PC-9 (cell line): ENCODE measurements around the gene GON4L.

ENCODE experiments used
- EZH2 ChIP-seq: fragments of 200-600 bp; sonication (generic); IDR thresholded peaks from 2 replicates; pipeline ENCODE4 v1.8.0; 2017; ENCODE audit warnings: antibody characterized with exemption, low read depth
- TF ChIP-seq, protein P1 (sequence below): fragments of 200-600 bp; sonication (generic); conservative IDR thresholded peaks from 2 replicates; pipeline ENCODE4 v1.6.1; 2017; ENCODE audit warnings: mixed run types, antibody characterized with exemption, mild to moderate bottlenecking, moderate library complexity

DNA sequence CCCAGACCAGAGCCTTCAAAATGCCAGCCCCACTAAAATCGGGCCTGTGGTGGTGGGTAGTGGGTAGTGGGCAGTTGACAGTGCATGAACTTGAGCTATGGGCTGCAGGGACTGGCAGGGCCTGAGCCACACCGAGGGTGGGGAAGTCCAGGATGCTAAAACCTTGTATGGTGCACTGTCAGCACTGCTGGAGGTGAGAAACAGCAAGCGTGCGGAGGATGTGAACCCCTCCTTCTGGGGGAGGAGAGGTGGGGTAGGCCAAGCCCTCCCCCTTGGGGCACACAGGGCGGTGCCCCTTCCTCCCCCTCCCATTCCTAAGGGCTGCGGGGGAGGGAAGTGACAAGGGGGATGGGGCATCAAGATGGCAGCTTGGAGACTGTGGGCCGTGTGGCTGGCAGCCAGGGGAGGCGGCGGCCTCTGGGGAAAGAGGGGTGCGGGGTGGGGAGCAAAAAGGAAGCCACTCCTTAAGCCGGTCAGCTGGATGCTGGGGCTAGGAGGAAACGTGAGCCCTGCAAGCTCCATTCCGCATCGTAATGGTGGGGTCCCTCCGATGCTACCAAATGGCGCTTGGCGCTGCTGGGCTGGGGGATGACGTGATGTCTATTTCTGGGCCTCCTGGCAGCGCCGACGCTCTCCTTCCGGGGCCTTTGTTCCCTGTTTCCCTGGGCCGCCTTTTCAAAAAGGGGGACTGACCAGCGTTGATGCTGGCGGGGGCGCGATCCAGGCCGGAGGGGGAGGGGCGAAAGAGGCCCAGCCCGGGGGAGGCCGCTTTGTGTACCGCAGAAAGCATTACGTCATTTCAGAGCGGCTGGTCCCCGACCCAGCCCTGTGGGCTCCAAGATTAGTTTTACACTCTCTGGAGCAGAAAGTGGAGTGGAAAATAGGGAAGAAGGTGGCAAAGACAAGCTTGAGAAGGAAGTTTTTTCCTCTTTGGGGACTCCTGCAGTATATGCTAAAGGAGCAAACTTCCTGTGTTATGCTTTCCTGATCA is 3.2 kb upstream of the GON4L start:
- TF ChIP-seq, protein P1, sequence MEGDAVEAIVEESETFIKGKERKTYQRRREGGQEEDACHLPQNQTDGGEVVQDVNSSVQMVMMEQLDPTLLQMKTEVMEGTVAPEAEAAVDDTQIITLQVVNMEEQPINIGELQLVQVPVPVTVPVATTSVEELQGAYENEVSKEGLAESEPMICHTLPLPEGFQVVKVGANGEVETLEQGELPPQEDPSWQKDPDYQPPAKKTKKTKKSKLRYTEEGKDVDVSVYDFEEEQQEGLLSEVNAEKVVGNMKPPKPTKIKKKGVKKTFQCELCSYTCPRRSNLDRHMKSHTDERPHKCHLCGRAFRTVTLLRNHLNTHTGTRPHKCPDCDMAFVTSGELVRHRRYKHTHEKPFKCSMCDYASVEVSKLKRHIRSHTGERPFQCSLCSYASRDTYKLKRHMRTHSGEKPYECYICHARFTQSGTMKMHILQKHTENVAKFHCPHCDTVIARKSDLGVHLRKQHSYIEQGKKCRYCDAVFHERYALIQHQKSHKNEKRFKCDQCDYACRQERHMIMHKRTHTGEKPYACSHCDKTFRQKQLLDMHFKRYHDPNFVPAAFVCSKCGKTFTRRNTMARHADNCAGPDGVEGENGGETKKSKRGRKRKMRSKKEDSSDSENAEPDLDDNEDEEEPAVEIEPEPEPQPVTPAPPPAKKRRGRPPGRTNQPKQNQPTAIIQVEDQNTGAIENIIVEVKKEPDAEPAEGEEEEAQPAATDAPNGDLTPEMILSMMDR, result no peak
- no peak for TF ChIP-seq EZH2
